HL-60 (cell line): ENCODE data around the gene SPG11.

ENCODE experiments used
- DNase-seq, 2 experiments: peaks; one replicate each; pipeline ENCODE4 v3.0.0-alpha.2; 2010 to 2020; ENCODE audit warnings: low read depth in 1 of 2, low spot score in 1 of 2
- H3K27ac ChIP-seq: fragments of 250-450 bp; sonication (Bioruptor Pico); replicated peaks from 2 replicates; pipeline ENCODE4 v1.5.1; 2020; ENCODE audit warnings: mild to moderate bottlenecking, moderate library complexity
- H3K27me3 ChIP-seq: fragments of 250-450 bp; sonication (Bioruptor Pico); 2 replicates; pipeline ENCODE4 v1.5.1; 2021; ENCODE audit warnings: mild to moderate bottlenecking, moderate library complexity; ENCODE audit not compliant: insufficient read depth, poor library complexity, severe bottlenecking
- H3K4me3 ChIP-seq: replicated peaks from 2 replicates; pipeline ENCODE4 v1.5.1; 2011; ENCODE audit warnings: mild to moderate bottlenecking, control low read depth, low read length; ENCODE audit not compliant: insufficient read depth
- GABPA ChIP-seq: IDR thresholded peaks from 2 replicates; pipeline ENCODE4 v1.6.1; 2012; ENCODE audit warnings: low read depth
- POLR2AphosphoS5 ChIP-seq: IDR thresholded peaks from 2 replicates; pipeline ENCODE4 v1.6.1; 2012; ENCODE audit warnings: low read depth
- SPI1 ChIP-seq: IDR thresholded peaks from 2 replicates; pipeline ENCODE4 v1.6.1; 2012; ENCODE audit warnings: low read depth, mild to moderate bottlenecking, borderline replicate concordance
- TF ChIP-seq, protein P1 (sequence below): IDR thresholded peaks from 2 replicates; pipeline ENCODE4 v1.6.1; 2012; ENCODE audit warnings: low read depth; ENCODE audit not compliant: insufficient replicate concordance
- TF ChIP-seq, protein P2 (sequence below): IDR thresholded peaks from one replicate; pipeline ENCODE4 v1.5.1; 2011; ENCODE audit warnings: low read length, control low read depth, inconsistent platforms; ENCODE audit not compliant: insufficient read depth

Gene SPG11

DNA sequence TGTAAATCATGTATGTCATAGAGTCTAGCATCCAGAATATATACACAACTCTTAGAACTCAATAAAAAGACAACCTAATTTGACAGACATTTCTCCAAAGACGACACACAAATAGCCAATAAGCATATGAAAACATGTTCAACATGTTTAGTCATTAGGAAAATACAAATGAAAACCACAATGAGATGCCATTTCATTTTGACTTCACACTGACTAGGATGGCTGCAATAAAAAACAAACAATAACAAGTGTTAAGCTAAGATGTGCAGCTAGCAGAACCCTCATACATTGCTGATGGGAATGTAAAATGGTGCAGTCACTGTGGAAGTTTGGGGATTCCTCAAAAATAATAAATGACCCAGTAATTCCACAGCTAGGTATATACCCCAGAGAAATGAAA, 16.4 kb downstream of the SPG11 start:
- Histone ChIP-seq H3K4me3 (no peak overlapping the region), H3K27ac (no peak overlapping the region), H3K27me3 (no peaks in the 10 kb centered on the region)
- DNase-seq: no peak
- TF ChIP-seq GABPA (no peak), POLR2AphosphoS5 (no peak), SPI1 (no peak)
- TF ChIP-seq, protein P1, sequence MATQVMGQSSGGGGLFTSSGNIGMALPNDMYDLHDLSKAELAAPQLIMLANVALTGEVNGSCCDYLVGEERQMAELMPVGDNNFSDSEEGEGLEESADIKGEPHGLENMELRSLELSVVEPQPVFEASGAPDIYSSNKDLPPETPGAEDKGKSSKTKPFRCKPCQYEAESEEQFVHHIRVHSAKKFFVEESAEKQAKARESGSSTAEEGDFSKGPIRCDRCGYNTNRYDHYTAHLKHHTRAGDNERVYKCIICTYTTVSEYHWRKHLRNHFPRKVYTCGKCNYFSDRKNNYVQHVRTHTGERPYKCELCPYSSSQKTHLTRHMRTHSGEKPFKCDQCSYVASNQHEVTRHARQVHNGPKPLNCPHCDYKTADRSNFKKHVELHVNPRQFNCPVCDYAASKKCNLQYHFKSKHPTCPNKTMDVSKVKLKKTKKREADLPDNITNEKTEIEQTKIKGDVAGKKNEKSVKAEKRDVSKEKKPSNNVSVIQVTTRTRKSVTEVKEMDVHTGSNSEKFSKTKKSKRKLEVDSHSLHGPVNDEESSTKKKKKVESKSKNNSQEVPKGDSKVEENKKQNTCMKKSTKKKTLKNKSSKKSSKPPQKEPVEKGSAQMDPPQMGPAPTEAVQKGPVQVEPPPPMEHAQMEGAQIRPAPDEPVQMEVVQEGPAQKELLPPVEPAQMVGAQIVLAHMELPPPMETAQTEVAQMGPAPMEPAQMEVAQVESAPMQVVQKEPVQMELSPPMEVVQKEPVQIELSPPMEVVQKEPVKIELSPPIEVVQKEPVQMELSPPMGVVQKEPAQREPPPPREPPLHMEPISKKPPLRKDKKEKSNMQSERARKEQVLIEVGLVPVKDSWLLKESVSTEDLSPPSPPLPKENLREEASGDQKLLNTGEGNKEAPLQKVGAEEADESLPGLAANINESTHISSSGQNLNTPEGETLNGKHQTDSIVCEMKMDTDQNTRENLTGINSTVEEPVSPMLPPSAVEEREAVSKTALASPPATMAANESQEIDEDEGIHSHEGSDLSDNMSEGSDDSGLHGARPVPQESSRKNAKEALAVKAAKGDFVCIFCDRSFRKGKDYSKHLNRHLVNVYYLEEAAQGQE: no peak
- TF ChIP-seq, protein P2, sequence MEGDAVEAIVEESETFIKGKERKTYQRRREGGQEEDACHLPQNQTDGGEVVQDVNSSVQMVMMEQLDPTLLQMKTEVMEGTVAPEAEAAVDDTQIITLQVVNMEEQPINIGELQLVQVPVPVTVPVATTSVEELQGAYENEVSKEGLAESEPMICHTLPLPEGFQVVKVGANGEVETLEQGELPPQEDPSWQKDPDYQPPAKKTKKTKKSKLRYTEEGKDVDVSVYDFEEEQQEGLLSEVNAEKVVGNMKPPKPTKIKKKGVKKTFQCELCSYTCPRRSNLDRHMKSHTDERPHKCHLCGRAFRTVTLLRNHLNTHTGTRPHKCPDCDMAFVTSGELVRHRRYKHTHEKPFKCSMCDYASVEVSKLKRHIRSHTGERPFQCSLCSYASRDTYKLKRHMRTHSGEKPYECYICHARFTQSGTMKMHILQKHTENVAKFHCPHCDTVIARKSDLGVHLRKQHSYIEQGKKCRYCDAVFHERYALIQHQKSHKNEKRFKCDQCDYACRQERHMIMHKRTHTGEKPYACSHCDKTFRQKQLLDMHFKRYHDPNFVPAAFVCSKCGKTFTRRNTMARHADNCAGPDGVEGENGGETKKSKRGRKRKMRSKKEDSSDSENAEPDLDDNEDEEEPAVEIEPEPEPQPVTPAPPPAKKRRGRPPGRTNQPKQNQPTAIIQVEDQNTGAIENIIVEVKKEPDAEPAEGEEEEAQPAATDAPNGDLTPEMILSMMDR: no peak

DNA sequence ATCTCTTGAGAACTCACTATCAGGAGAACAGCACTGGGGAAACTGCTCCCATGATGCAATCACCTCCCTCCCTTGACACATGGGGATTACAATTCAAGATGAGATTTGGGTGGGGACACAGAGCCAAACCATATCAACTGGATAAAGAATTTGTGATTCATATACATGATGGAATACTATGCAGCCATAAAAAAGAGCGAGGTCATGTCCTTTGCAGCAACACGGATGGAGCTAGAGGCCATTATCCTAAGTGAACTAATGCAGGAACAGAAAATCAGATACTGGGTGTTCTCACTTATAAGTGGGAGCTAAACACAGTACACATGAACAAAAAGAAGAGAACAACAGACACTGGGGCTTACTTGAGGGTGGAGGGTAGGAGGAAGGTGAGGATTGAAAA, 17.0 kb downstream of the SPG11 start:
- H3K27me3 ChIP-seq: no peaks in the 10 kb centered on the region
- no peak overlapping the region for H3K27ac ChIP-seq
- no peak overlapping the region for H3K4me3 ChIP-seq
- TF ChIP-seq SPI1 (no peak), POLR2AphosphoS5 (no peak), GABPA (no peak)
- TF ChIP-seq, protein P2: no peak
- TF ChIP-seq, protein P1: no peak
- DNase-seq: no peak

DNA sequence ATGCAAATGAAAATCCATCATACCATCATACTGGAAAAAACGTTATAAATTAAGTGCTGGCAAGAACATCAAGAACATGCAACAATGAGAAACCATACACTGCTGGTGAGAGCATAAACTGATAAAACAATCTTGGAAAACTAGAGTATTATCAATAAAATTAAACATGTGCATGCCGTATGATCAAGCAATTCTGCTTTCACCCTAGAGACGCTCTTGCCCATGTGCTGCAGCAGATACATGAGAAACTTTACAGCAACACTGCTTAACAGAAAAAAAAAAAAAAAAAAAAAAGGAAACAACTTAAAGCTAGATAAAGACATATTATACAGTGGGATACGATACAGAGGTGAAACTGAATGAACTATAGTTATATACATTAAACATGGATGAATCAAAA, 21.8 kb downstream of the SPG11 start:
- H3K27me3 ChIP-seq: no peaks in the 10 kb centered on the region
- TF ChIP-seq, protein P2: no peak
- no peak for TF ChIP-seq POLR2AphosphoS5
- TF ChIP-seq GABPA: no peak
- no peak for DNase-seq
- H3K4me3 ChIP-seq: no peak overlapping the region
- no peak overlapping the region for H3K27ac ChIP-seq

DNA sequence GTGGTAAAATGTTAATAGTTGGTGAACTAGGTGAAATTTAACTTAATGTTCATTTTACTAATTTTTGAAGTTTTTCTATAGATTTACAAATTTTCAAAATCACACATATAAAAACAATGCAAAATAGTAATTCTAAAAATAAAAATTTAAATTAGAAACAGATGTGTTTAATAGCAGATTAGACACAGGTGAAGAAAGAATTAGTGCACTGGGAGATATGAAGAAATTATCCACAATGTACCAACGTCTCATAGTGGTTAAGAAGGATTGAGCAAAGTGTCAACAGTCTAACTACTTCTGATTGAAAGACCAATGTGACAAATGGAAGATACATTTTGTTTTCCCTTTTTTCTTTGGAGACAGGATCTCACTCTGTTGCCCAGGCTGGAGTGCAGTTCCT, 26.5 kb downstream of the SPG11 start:
- TF ChIP-seq, protein P1: no peak
- TF ChIP-seq, protein P2: no peak
- TF ChIP-seq POLR2AphosphoS5 (no peak), SPI1 (no peak), GABPA (no peak)
- Histone ChIP-seq H3K4me3 (no peak overlapping the region), H3K27me3 (no peaks in the 10 kb centered on the region), H3K27ac (no peak overlapping the region)
- DNase-seq: no peak
